Stimulated activated CD4-positive, alpha-beta T cell treated with anti-CD3 and anti-CD28 coated beads, Interleukin-1b, Interleukin-23, amount 100 ng/mL, for 4 hours (primary cell): Measurements from ENCODE around the gene COX7A1.

Experiments
- DNase-seq, 2 donors: peaks; one replicate each; pipeline ENCODE4 v3.0.0-alpha.2; 2020; ENCODE audit warnings: low read depth in 2 of 2

COX7A1 gene

DNA sequence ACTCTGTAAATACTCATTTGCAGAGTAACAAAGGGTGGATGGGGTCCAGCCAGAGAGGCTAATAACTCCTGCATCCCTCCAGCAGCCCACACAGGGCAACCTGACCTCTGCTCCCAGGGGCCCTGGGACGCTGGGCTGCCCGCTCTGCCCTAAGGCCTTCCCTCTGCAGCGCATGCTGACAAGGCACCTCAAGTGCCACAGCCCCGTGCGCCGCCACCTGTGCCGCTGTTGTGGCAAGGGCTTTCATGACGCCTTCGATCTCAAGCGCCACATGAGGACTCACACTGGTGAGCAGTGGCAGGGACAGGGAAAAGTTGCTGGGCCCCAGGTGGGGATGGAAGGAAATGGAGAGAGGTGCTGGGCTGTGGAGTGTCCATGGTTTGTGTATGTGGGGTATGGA lies 39.6 kb downstream of the COX7A1 start:
- no peak for DNase-seq

DNA sequence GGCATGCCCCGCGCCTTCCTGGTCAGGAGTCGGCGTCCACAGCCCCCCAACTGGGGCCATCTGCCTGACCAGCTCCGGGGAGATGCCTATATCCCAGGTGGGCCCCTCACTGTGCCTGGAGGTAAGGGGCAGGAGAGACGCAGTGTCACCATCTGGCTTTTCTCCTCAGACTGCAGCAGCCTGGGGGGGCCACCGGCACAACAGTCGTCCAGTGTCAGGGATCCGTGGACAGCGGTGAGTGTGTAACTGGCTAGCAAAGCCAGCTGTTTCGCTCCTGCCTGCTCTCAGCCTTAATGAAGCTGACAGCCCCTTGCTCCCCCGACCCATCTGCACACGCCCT lies 41.1 kb downstream of the COX7A1 start:
- no peak for DNase-seq

DNA sequence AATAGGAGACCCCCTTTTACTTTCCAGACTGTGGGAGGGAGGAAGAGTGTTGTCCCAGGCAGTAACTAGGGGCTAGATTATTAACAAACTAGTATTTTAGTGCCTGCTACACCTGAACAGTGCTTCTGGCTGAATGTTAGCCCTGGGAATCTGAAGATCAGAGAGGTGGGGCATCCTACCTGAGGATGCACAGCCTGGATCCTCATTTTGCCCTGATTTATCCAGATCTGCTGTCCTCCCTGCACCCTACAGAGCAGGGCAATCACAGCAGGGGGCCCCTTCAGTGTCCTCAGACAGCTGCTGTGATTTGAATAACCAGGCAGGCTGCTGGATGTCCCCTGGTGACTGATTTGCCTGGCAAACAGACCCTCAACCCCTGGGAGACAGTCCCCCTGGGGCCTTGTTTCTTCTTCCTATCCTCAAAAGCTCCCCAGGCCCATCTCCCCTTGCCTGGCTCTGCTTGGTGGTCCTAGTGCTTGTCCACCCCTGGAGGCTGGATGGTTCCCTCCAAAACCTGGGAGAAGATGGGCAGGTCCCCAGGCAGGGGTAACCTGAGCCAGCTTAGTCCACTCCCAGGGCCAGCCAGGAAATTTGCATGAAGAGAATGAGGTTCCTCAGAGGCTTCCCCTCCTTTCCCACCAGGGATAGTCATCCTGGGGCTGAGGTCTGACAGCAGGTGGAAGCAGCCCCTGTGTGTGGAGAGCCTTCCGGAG lies 41.6 kb downstream of the COX7A1 start, which contains the start of gene OVOL3:
OVOL3 (plus strand) TSS at position 657 of the 713 bp plus-strand sequence. CDS start 60 bp downstream, outside the sequence.
- DNase-seq = no peak

DNA sequence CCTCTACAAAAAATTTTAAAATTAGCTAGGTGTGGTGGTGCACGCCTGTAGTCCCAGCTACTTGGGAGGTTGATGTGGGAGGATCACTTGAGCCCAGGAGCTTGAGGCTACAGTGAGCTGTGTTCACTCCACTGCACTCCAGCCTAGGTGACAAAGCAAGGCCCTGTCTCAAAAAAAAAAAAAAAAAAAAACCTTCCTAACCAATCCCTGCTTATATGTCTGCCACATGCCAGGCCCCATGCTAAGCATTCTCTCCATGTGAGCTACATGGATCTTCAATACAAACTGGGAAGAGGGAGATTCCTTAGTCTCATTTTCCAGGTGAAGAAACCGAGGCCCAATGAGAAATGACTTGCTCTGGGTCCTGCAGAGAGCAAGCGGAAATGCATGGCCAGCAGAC lies 43.6 kb downstream of the COX7A1 start:
- no peak for DNase-seq

DNA sequence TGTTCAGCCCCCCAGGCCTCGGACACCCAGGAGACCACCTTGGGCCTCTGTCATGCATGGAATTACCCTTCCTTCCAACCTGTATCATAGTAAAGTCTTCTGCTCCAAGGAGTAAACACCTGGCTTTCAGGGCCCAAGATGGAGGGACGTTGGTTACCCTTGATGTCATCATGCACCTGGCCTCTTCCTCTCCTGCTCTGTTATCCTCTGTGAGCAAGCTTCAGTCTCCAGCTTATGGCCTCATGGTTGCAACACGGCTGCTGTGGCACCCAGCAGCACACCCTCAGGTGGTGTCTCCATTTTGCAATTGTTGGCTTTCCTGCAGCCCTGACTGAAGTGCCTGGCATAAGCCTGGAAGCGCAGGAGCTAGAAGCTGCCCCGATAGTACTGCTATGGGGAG lies 45.3 kb downstream of the COX7A1 start:
- no peak for DNase-seq

DNA sequence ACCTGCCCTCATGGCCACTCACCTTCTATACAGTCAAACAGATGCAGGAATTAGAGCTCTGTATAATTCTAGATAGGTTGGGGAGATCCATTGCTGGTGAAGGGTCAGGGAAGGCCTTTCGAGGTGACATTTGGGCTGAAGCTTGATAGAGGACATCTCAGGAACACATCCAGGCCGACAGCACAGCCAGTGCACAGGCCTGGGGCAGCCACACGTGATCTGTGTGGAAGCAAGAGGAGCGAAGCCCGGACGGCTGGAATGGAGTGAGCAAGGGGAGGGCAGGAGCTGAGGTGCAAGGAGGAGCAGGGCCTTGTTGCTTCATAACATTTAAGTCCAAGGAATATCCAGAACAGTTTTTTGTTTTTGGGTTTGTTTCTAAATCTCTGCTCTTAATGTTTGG lies 45.8 kb downstream of the COX7A1 start:
- no peak for DNase-seq

DNA sequence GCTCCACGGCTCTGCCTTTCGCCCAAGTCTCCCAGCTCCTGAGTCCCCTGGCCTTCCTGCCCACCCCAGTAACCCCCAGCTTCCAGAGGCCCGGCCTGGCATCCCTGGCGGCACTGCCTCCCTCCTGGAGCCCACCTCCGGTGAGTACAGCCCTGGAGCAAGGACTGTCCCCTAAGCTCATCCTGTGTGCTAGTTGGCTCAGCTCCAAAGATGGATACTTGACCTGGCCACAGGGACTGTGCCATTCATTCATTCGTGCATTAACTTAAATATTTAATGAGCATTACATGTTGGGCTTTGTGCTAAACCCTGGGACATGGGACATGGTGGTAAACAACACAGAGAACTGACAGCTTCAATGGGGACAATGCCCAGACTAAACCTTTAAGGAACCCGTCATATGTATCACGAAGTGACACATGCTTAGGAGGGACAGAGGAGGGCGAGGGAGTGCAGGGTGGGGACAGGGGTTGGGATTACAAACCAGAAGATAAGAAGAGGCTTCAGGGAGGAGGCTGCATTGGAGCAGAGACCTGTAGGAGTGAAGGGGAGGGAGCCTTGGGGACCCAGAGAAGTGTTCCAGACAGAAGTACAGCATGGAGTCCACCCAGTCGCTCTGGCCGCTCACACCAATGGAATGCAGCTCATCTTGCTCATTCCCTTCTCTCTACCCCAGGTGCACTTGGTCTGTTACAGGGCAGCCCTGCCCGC lies 48.2 kb downstream of the COX7A1 start:
- DNase-seq = no peak

DNA sequence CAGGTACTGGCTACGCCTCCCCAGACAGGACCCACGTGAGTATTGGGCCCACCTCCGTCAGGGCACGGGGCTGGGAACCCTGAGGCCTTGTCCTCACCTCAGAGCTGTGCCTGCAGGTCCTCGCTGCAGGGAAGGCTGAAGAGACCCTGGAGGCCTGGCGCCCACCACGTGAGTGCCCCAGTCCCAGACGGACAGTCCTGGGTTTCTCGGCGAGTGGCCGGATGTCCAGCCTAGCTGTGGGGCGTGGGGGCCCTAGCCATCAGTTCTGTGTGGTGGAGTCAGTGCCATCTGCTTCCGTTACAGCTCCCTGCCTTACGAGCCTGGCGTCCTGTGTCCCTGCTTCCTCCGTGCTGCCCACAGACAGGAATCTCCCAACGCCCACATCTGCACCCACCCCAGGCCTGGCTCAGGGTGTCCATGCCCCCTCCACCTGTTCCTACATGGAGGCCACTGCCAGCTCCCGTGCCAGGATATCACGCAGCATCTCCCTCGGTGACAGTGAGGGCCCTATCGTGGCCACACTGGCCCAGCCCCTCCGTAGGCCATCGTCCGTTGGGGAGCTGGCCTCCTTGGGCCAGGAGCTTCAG lies 49.1 kb downstream of the COX7A1 start:
- no peak for DNase-seq

DNA sequence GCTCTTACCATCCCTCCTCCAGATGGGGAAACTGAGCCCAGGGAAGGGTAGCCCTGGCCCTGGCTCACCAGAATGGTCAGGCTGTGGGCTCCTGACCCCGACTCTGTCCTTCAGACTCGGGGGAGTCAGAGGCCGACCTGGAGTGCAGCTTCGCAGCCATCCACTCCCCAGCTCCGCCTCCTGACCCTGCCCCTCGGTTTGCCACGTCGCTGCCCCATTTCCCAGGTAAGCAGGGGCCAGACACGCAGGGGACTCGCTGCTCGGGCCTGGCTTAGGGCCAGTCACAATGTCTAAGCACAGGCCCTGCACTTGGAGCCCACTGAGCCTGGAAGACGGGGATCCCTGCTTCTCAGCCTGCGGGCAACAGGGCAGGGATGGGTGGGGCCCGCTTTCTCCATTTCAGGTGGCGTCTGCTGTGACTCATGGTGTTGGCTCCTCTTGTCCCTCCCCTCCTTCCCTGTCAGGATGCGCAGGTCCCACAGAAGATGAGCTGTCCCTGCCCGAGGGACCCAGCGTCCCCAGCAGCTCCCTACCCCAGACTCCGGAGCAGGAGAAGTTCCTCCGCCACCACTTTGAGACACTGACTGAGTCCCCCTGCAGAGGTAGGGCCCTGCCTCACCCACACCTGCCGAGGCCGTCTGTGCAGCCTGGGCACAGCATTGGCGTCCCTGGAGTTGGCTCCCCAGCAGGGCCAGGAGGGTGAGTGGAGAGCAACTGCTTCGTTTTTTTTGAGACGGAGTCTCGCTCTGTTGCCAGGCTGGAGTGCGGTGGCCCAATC lies 50.5 kb downstream of the COX7A1 start:
- DNase-seq = no peak
